HCT116 (cell line): Measurements from ENCODE around the gene ACBD5.

ENCODE experiments used
- CTCF ChIP-seq, 3 experiments: fragments of 200-600 bp in 1 of 3; sonication (generic) in 1 of 3; IDR thresholded peaks in 2 of 3; conservative IDR thresholded peaks in 1 of 3; 2 replicates each; pipeline ENCODE4 v1.5.1; 2012 to 2017; ENCODE audit warnings: low read depth in 2 of 3, low read length in 2 of 3, antibody characterized with exemption in 1 of 3, borderline replicate concordance in 1 of 3, control low read depth in 1 of 3, mild to moderate bottlenecking in 1 of 3, mixed read lengths in 1 of 3, mixed run types in 1 of 3, moderate library complexity in 1 of 3; ENCODE audit not compliant: insufficient read depth in 1 of 3
- MAX ChIP-seq: IDR thresholded peaks from 2 replicates; pipeline ENCODE4 v1.6.1; 2012
- POLR2AphosphoS5 ChIP-seq: IDR thresholded peaks from 2 replicates; pipeline ENCODE4 v1.6.1; 2011; ENCODE audit warnings: mild to moderate bottlenecking, low read depth, low read length, moderate library complexity
- RAD21 ChIP-seq: IDR thresholded peaks from 2 replicates; pipeline ENCODE4 v1.6.1; 2012; ENCODE audit warnings: low read depth, mild to moderate bottlenecking
- TCF7L2 ChIP-seq: IDR thresholded peaks from 2 replicates; pipeline ENCODE4 v1.7.0; 2011; ENCODE audit warnings: borderline replicate concordance, inconsistent platforms; ENCODE audit not compliant: insufficient read depth, insufficient read length; ENCODE audit errors: extremely low read depth
- YY1 ChIP-seq: IDR thresholded peaks from 2 replicates; pipeline ENCODE4 v1.6.1; 2011; ENCODE audit warnings: low read length, low read depth, moderate library complexity, mild to moderate bottlenecking; ENCODE audit not compliant: insufficient replicate concordance; ENCODE audit errors: extremely low read depth
- TF ChIP-seq, protein P1 (sequence below): IDR thresholded peaks from 2 replicates; pipeline ENCODE4 v1.6.1; 2011; ENCODE audit warnings: mild to moderate bottlenecking, low read length, moderate library complexity; ENCODE audit not compliant: insufficient replicate concordance; ENCODE audit errors: extremely low read depth

GRCh38 chr10:27153329-27153728 lies 87.3 kb downstream of the ACBD5 start:
- TF ChIP-seq, protein P1, sequence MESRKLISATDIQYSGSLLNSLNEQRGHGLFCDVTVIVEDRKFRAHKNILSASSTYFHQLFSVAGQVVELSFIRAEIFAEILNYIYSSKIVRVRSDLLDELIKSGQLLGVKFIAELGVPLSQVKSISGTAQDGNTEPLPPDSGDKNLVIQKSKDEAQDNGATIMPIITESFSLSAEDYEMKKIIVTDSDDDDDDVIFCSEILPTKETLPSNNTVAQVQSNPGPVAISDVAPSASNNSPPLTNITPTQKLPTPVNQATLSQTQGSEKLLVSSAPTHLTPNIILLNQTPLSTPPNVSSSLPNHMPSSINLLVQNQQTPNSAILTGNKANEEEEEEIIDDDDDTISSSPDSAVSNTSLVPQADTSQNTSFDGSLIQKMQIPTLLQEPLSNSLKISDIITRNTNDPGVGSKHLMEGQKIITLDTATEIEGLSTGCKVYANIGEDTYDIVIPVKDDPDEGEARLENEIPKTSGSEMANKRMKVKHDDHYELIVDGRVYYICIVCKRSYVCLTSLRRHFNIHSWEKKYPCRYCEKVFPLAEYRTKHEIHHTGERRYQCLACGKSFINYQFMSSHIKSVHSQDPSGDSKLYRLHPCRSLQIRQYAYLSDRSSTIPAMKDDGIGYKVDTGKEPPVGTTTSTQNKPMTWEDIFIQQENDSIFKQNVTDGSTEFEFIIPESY: no peak
- no peak for TF ChIP-seq CTCF (IDR thresholded peaks at IDR 0.05 in 2 of 3, conservative IDR thresholded peaks at IDR 0.05 in 1 of 3; ENCODE audit: borderline replicate concordance in 1 of 3, insufficient read depth in 1 of 3, low read depth in 2 of 3, low read length in 2 of 3)
- no peak for TF ChIP-seq POLR2AphosphoS5
- no peak for TF ChIP-seq MAX
- TF ChIP-seq TCF7L2: no peak
- TF ChIP-seq YY1: no peak
- no peak for TF ChIP-seq RAD21
